Endothelial cell of umbilical vein (primary cell): Measurements from ENCODE around the gene CHIC2.

Experiments
- CTCF ChIP-seq, 2 donors: IDR thresholded peaks; 1 replicate in 1 of 2; 2 replicates in 1 of 2; pipeline ENCODE4 v1.5.1; 2011; ENCODE audit warnings: low read length in 2 of 2, mild to moderate bottlenecking in 2 of 2, moderate library complexity in 2 of 2, control low read depth in 1 of 2, inconsistent platforms in 1 of 2, low read depth in 1 of 2; ENCODE audit not compliant: insufficient read depth in 1 of 2; ENCODE audit errors: extremely low read depth in 1 of 2
- EZH2 ChIP-seq: IDR thresholded peaks from 2 replicates; pipeline ENCODE4 v1.6.1; 2012; ENCODE audit warnings: borderline replicate concordance, low read depth, mild to moderate bottlenecking, moderate library complexity, low read length, inconsistent platforms; ENCODE audit not compliant: severe bottlenecking
- MAX ChIP-seq: IDR thresholded peaks from 2 replicates; pipeline ENCODE4 v1.6.1; 2011; ENCODE audit not compliant: insufficient read depth, insufficient read length
- POLR2A ChIP-seq: IDR thresholded peaks from 2 replicates; pipeline ENCODE4 v1.6.1; 2012; ENCODE audit warnings: low read depth, mild to moderate bottlenecking, control low read depth, low read length
- POLR2AphosphoS5 ChIP-seq: IDR thresholded peaks from 2 replicates; pipeline ENCODE4 v1.6.1; 2012; ENCODE audit warnings: low read depth, mild to moderate bottlenecking, control low read depth, low read length, moderate library complexity; ENCODE audit not compliant: insufficient read depth

GRCh38 chr4:54076673-54077072, 12.3 kb upstream of the CHIC2 start:
- no peak for TF ChIP-seq CTCF (IDR thresholded peaks at IDR 0.05; ENCODE audit: extremely low read depth in 1 of 2, insufficient read depth in 1 of 2, low read depth in 1 of 2, low read length in 2 of 2)
- no peak for TF ChIP-seq POLR2A
- TF ChIP-seq EZH2: no peak
- TF ChIP-seq POLR2AphosphoS5: no peak
- TF ChIP-seq MAX: no peak
